ENCODE data around the gene NPAS2. TPM values are rescaled to one million over a fixed set of nuclear protein-coding genes. Genes with fewer than 3 reads are reported as not detected.

The NPAS2 gene
- polyA plus RNA-seq, 1 donor (not counting 4 experiments of a cell fraction or from before 2014, with no cell fraction given) = 17.7 TPM

DNA sequence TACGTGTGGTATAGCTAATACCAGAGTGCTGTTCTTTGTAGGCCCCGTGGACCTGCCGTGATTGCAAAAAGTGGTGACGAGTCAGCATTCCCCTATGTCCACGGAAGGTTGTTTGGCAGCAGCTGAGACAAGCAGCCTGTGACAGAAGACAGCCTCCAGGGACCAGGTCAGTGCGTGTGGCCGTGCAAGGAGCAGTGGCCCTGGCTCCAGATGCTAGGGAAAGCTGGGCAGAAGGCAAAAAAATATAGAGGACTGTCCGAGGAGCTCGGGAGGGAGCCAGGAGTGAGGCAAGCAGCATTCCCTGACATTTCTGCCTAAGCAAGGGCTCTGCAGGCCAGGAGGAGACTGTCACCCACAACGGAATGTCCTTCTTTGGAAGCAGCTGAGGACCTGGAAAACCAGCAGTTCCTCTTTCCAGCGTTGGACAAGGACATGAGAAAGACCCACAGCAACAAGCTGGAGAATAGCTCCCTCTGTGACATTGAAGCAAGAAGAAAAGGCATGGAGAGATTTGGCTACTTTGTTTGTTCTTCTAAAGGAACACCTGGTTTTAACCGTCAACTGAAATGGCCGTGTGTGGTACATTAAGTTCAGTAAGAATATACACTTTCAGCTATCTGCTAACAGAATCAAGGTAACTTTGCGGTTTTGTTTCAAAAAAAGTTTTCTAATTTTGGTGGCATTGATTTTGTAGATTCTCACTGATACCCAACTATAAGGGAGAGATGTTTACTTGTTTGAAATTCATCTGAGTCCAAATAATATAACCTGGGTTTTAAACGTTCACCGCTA lies 58.3 kb downstream of the NPAS2 start:
- H3K27ac ChIP-seq (ENCODE audit: control insufficient read depth, insufficient read depth, low read length) = no peak overlapping the region
- no peak overlapping the region for H3K4me3 ChIP-seq (ENCODE audit: control insufficient read depth in 2 of 3, extremely low read depth in 1 of 3, insufficient read depth in 2 of 3, low read depth in 1 of 3, low read length in 3 of 3)
- no peak for DNase-seq (ENCODE audit: low read depth, low spot score)
- H3K4me1 ChIP-seq (ENCODE audit: control insufficient read depth, extremely low read depth, insufficient read depth, low read length) = peaks cover 7% of the 10 kb centered on the region
- H3K4me2 ChIP-seq (ENCODE audit: control insufficient read depth, extremely low read depth, insufficient read depth, low read depth, low read length) = no peak overlapping the region
- no peaks in the 10 kb centered on the region for H3K27me3 ChIP-seq (ENCODE audit: control insufficient read depth, extremely low read depth, insufficient read depth, low read length)
- no peak overlapping the region for H3K9ac ChIP-seq (ENCODE audit: control insufficient read depth, extremely low read depth, insufficient read depth, low read length)
- FAIRE-seq = no peak
- no peaks in the 10 kb centered on the region for H3K79me2 ChIP-seq (ENCODE audit: control insufficient read depth, insufficient read depth, low read length)
- H4K20me1 ChIP-seq (ENCODE audit: control insufficient read depth, extremely low read depth, insufficient read depth, low read length) = peaks cover 5% of the 10 kb centered on the region
- no peaks in the 10 kb centered on the region for H3K9me1 ChIP-seq (ENCODE audit: control insufficient read depth, extremely low read depth, insufficient read depth, low read length)
- H2AFZ ChIP-seq (ENCODE audit: control insufficient read depth, low read length) = no peak overlapping the region
- TF ChIP-seq, protein P1, sequence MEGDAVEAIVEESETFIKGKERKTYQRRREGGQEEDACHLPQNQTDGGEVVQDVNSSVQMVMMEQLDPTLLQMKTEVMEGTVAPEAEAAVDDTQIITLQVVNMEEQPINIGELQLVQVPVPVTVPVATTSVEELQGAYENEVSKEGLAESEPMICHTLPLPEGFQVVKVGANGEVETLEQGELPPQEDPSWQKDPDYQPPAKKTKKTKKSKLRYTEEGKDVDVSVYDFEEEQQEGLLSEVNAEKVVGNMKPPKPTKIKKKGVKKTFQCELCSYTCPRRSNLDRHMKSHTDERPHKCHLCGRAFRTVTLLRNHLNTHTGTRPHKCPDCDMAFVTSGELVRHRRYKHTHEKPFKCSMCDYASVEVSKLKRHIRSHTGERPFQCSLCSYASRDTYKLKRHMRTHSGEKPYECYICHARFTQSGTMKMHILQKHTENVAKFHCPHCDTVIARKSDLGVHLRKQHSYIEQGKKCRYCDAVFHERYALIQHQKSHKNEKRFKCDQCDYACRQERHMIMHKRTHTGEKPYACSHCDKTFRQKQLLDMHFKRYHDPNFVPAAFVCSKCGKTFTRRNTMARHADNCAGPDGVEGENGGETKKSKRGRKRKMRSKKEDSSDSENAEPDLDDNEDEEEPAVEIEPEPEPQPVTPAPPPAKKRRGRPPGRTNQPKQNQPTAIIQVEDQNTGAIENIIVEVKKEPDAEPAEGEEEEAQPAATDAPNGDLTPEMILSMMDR (optimal IDR thresholded peaks at IDR 0.05 in 1 of 3, IDR thresholded peaks at IDR 0.05 in 1 of 3, conservative IDR thresholded peaks at IDR 0.05 in 1 of 3; ENCODE audit: extremely low read depth in 1 of 3, insufficient read depth in 2 of 3, low read length in 3 of 3) = no peak
- no peak for TF ChIP-seq EZH2 (IDR thresholded peaks at IDR 0.05; ENCODE audit: low read length)
- no peaks in the 10 kb centered on the region for H3K9me3 ChIP-seq (ENCODE audit: control insufficient read depth, low read depth, low read length)
- peaks cover 3 to 8% of the 10 kb centered on the region in 2 experiments for H3K36me3 ChIP-seq (ENCODE audit: control insufficient read depth in 2 of 2, extremely low read depth in 1 of 2, insufficient read depth in 2 of 2, low read length in 2 of 2)
- dilution Hi-C loops (cut with MboI; ENCODE audit: extremely low pct_ligation_motif_present, low sequenced_read_pairs) = no loop called here

DNA sequence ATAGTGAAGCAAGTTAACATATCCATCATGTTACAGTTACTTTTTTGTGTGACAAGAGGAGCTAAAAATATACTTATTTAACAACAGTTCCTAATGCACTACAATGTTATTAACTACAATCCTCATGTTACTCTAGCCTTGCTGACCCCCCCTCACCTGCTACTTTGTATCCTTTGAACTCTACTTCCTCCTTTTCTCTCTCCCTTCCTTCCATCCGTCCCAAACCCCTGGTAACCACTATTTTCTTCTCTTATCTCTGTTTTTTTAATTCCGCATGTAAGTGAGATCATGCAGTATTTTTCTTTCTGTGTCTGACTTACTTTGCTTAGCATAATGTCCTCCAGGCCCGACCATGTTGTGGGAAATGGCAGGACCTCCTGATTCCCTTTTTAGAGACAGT lies 59.4 kb downstream of the NPAS2 start:
- peaks cover 2% of the 10 kb centered on the region for H3K9me1 ChIP-seq (ENCODE audit: control insufficient read depth, extremely low read depth, insufficient read depth, low read length)
- DNase-seq (ENCODE audit: low read depth, low spot score) (no peak), FAIRE-seq (no peak)
- no peak overlapping the region for H2AFZ ChIP-seq (ENCODE audit: control insufficient read depth, low read length)
- H4K20me1 ChIP-seq (ENCODE audit: control insufficient read depth, extremely low read depth, insufficient read depth, low read length) = peaks cover 14% of the 10 kb centered on the region
- dilution Hi-C loops (cut with MboI; ENCODE audit: extremely low pct_ligation_motif_present, low sequenced_read_pairs) = no loop called here
- TF ChIP-seq, protein P1 (optimal IDR thresholded peaks at IDR 0.05 in 1 of 3, IDR thresholded peaks at IDR 0.05 in 1 of 3, conservative IDR thresholded peaks at IDR 0.05 in 1 of 3; ENCODE audit: extremely low read depth in 1 of 3, insufficient read depth in 2 of 3, low read length in 3 of 3) = no peak
- TF ChIP-seq EZH2 (IDR thresholded peaks at IDR 0.05; ENCODE audit: low read length) = no peak
- H3K9me3 ChIP-seq (ENCODE audit: control insufficient read depth, low read depth, low read length) = no peaks in the 10 kb centered on the region
- H3K9ac ChIP-seq (ENCODE audit: control insufficient read depth, extremely low read depth, insufficient read depth, low read length) = no peak overlapping the region
- H3K4me2 ChIP-seq (ENCODE audit: control insufficient read depth, extremely low read depth, insufficient read depth, low read depth, low read length) = no peak overlapping the region
- no peak overlapping the region for H3K4me3 ChIP-seq (ENCODE audit: control insufficient read depth in 2 of 3, extremely low read depth in 1 of 3, insufficient read depth in 2 of 3, low read depth in 1 of 3, low read length in 3 of 3)
- peaks cover 3 to 8% of the 10 kb centered on the region in 2 experiments for H3K36me3 ChIP-seq (ENCODE audit: control insufficient read depth in 2 of 2, extremely low read depth in 1 of 2, insufficient read depth in 2 of 2, low read length in 2 of 2)
- H3K27me3 ChIP-seq (ENCODE audit: control insufficient read depth, extremely low read depth, insufficient read depth, low read length) = no peaks in the 10 kb centered on the region
- H3K4me1 ChIP-seq (ENCODE audit: control insufficient read depth, extremely low read depth, insufficient read depth, low read length) = peaks cover 15% of the 10 kb centered on the region
- H3K27ac ChIP-seq (ENCODE audit: control insufficient read depth, insufficient read depth, low read length) = no peak overlapping the region
- H3K79me2 ChIP-seq (ENCODE audit: control insufficient read depth, insufficient read depth, low read length) = no peaks in the 10 kb centered on the region

All from keratinocyte (primary cell).